ENCODE results near the gene HADHB.
"Not testable (repeated sequence)": the region's sequence is repeated elsewhere in the genome, so short reads cannot be mapped to it uniquely, and the experiment has no call there.

The HADHB gene

GRCh38 chr2:26298638-26299393, 54.1 kb downstream of the HADHB start:
- DNase-seq: peak; percentile 78

- DNase-seq: peak; percentile 82
These were observed 54.8 kb downstream of the HADHB start for GRCh38 chr2:26299471-26300101.

- DNase-seq: peak; percentile 52
These were observed 55.6 kb downstream of the HADHB start for GRCh38 chr2:26300234-26300925.

GRCh38 chr2:26302846-26303245, 58.1 kb downstream of the HADHB start:
- DNase-seq: no peak

- DNase-seq: not testable (repeated sequence)
These were observed 60.4 kb downstream of the HADHB start for GRCh38 chr2:26305094-26305493.

GRCh38 chr2:26305540-26305939, 60.8 kb downstream of the HADHB start:
- DNase-seq: no peak

- DNase-seq: no peak
These were observed 65.2 kb downstream of the HADHB start for GRCh38 chr2:26309921-26310320.

GRCh38 chr2:26312471-26312870, 67.7 kb downstream of the HADHB start:
- DNase-seq: no peak

- no peak for DNase-seq
These were observed 68.7 kb downstream of the HADHB start for GRCh38 chr2:26313446-26313845.

- no peak for DNase-seq
These were observed 69.5 kb downstream of the HADHB start for GRCh38 chr2:26314243-26314642.

- no peak for DNase-seq
These were observed 71.3 kb downstream of the HADHB start for GRCh38 chr2:26316041-26316440.

GRCh38 chr2:26316845-26317244, 72.1 kb downstream of the HADHB start:
- DNase-seq: no peak

- DNase-seq: no peak
These were observed 72.8 kb downstream of the HADHB start for GRCh38 chr2:26317377-26318105.

- no peak for DNase-seq
These were observed 74.2 kb downstream of the HADHB start for GRCh38 chr2:26318950-26319349.

GRCh38 chr2:26324479-26324878, 79.7 kb downstream of the HADHB start:
- DNase-seq: not testable (repeated sequence)

- DNase-seq: no peak
These were observed 80.2 kb downstream of the HADHB start for GRCh38 chr2:26324903-26325302.

GRCh38 chr2:26325851-26326250, 81.1 kb downstream of the HADHB start:
- DNase-seq: no peak

GRCh38 chr2:26326514-26326913, 81.8 kb downstream of the HADHB start:
- DNase-seq: no peak

GRCh38 chr2:26327291-26328272, 82.8 kb downstream of the HADHB start:
- peak; percentile 19 for DNase-seq

GRCh38 chr2:26329083-26329482, 84.3 kb downstream of the HADHB start:
- DNase-seq: not testable (repeated sequence)

GRCh38 chr2:26330114-26330549, 85.4 kb downstream of the HADHB start:
- DNase-seq: peak; percentile 92

GRCh38 chr2:26330604-26331003, 85.9 kb downstream of the HADHB start:
- no peak for DNase-seq

All from inflammatory macrophage treated with lipopolysaccharide for 4 hours (primary cell).